ENCODE results near the gene LGALS3BP.

The LGALS3BP gene

GRCh38 chr17:79027274-79027924 lies 47.7 kb upstream of the LGALS3BP start:
- Histone ChIP-seq H3F3A (ENCODE audit: insufficient read depth) (no peaks in the 10 kb centered on the region), H3K4me3 (ENCODE audit: insufficient read depth, low read length, poor library complexity, severe bottlenecking) (no peak overlapping the region), H2AFZ (ENCODE audit: low read depth, low read length, severe bottlenecking) (no peak overlapping the region), H3K79me2 (ENCODE audit: insufficient read depth, low read length) (no peaks in the 10 kb centered on the region), H3K27me3 (ENCODE audit: low read length) (no peaks in the 10 kb centered on the region), H3K9ac (ENCODE audit: low read length) (no peak overlapping the region), H3K4me2 (ENCODE audit: low read depth, low read length, poor library complexity, severe bottlenecking) (no peak overlapping the region), H4K20me1 (ENCODE audit: low read depth, low read length) (no peaks in the 10 kb centered on the region), H3K27ac (ENCODE audit: low read depth, low read length) (no peak overlapping the region), H3K36me3 (ENCODE audit: low read length) (no peaks in the 10 kb centered on the region), H3K9me3 (ENCODE audit: insufficient read depth, low read length) (no peaks in the 10 kb centered on the region), H3K9me2 (replicated peaks; ENCODE audit: insufficient read depth, low read length) (no peaks in the 10 kb centered on the region)
- TF ChIP-seq CTCF (IDR thresholded peaks at IDR 0.05; ENCODE audit: insufficient read depth, low read length, poor library complexity, severe bottlenecking) = no peak
- TF ChIP-seq EZH2phosphoT487 (conservative IDR thresholded peaks at IDR 0.05; ENCODE audit: low read length) = no peak

- H3F3A ChIP-seq (ENCODE audit: insufficient read depth) = no peaks in the 10 kb centered on the region
- H3K27ac ChIP-seq (ENCODE audit: low read depth, low read length) = no peak overlapping the region
- H2AFZ ChIP-seq (ENCODE audit: low read depth, low read length, severe bottlenecking) = no peak overlapping the region
- H3K9me3 ChIP-seq (ENCODE audit: insufficient read depth, low read length) = no peaks in the 10 kb centered on the region
- H3K4me2 ChIP-seq (ENCODE audit: low read depth, low read length, poor library complexity, severe bottlenecking) = no peak overlapping the region
- no peaks in the 10 kb centered on the region for H4K20me1 ChIP-seq (ENCODE audit: low read depth, low read length)
- H3K4me3 ChIP-seq (ENCODE audit: insufficient read depth, low read length, poor library complexity, severe bottlenecking) = no peak overlapping the region
- no peaks in the 10 kb centered on the region for H3K9me2 ChIP-seq (replicated peaks; ENCODE audit: insufficient read depth, low read length)
- no peak overlapping the region for H3K9ac ChIP-seq (ENCODE audit: low read length)
- no peaks in the 10 kb centered on the region for H3K36me3 ChIP-seq (ENCODE audit: low read length)
- H3K27me3 ChIP-seq (ENCODE audit: low read length) = no peaks in the 10 kb centered on the region
- no peaks in the 10 kb centered on the region for H3K79me2 ChIP-seq (ENCODE audit: insufficient read depth, low read length)
- TF ChIP-seq CTCF (IDR thresholded peaks at IDR 0.05; ENCODE audit: insufficient read depth, low read length, poor library complexity, severe bottlenecking) = no peak
- TF ChIP-seq EZH2phosphoT487 (conservative IDR thresholded peaks at IDR 0.05; ENCODE audit: low read length) = no peak
Observed at GRCh38 chr17:79026376-79027273, 46.9 kb upstream of the LGALS3BP start.

- H3K4me2 ChIP-seq (ENCODE audit: low read depth, low read length, poor library complexity, severe bottlenecking) = no peak overlapping the region
- H3K9ac ChIP-seq (ENCODE audit: low read length) = no peak overlapping the region
- H3K27ac ChIP-seq (ENCODE audit: low read depth, low read length) = no peak overlapping the region
Observed at GRCh38 chr17:79024901-79025737, 45.4 kb upstream of the LGALS3BP start.

More at GRCh38 chr17:79024901-79025737, 45.4 kb upstream of the LGALS3BP start:
- H3F3A ChIP-seq (ENCODE audit: insufficient read depth) = no peaks in the 10 kb centered on the region
- H3K36me3 ChIP-seq (ENCODE audit: low read length) = no peaks in the 10 kb centered on the region
- no peaks in the 10 kb centered on the region for H3K9me3 ChIP-seq (ENCODE audit: insufficient read depth, low read length)
- no peaks in the 10 kb centered on the region for H3K27me3 ChIP-seq (ENCODE audit: low read length)
- no peak overlapping the region for H3K4me3 ChIP-seq (ENCODE audit: insufficient read depth, low read length, poor library complexity, severe bottlenecking)
- H3K9me2 ChIP-seq (replicated peaks; ENCODE audit: insufficient read depth, low read length) = no peaks in the 10 kb centered on the region
- TF ChIP-seq EZH2phosphoT487 (conservative IDR thresholded peaks at IDR 0.05; ENCODE audit: low read length) = no peak
- no peak for TF ChIP-seq CTCF (IDR thresholded peaks at IDR 0.05; ENCODE audit: insufficient read depth, low read length, poor library complexity, severe bottlenecking)
- H4K20me1 ChIP-seq (ENCODE audit: low read depth, low read length) = no peaks in the 10 kb centered on the region
- H3K79me2 ChIP-seq (ENCODE audit: insufficient read depth, low read length) = no peaks in the 10 kb centered on the region
- H2AFZ ChIP-seq (ENCODE audit: low read depth, low read length, severe bottlenecking) = no peak overlapping the region

All from SU-DHL-6 (cell line).